ENCODE results near the gene PHF20. TPM values are rescaled to one million over a fixed set of nuclear protein-coding genes. Genes with fewer than 3 reads are reported as not detected.

The PHF20 gene
- total and polyA plus RNA-seq, 2 donors (not counting 3 experiments of a cell fraction or from before 2014, with no cell fraction given), result 25.0 to 45.8 TPM

- H3K9me1 ChIP-seq (replicated peaks; ENCODE audit: control insufficient read depth, extremely low read depth, insufficient read depth, low read length), result no peaks in the 10 kb centered on the region
- no peaks in the 10 kb centered on the region for H4K20me1 ChIP-seq (replicated peaks; ENCODE audit: control insufficient read depth, extremely low read depth, insufficient read depth, low read length)
- H3K79me2 ChIP-seq (ENCODE audit: control insufficient read depth, insufficient read depth, low read length), result no peaks in the 10 kb centered on the region
- no TSS peak for BruUV-seq (replicated peaks)
- no peak within 1 kb of the TSS for H3K4me2 ChIP-seq (ENCODE audit: insufficient read depth, low read length)
- ChIA-PET CTCF (interaction anchor here (0.7 to 1.0 kb wide), 4 partner anchors 9 to 25 kb away, joined by 3 to 4 read pairs (median 3); partner anchors contain the start of gene SCAND1), POLR2A (no interaction called here)
- FAIRE-seq (no peak), DNase-seq (ENCODE audit: low read depth, low spot score) (no peak)
- no peaks in the 10 kb centered on the region for H3K9me3 ChIP-seq (replicated peaks; ENCODE audit: control insufficient read depth, insufficient read depth, low read length)
- H3K4me1 ChIP-seq (ENCODE audit: control insufficient read depth, extremely low read depth, insufficient read depth, low read length), result no peaks in the 10 kb centered on the region
- TF ChIP-seq MYC (IDR thresholded peaks at IDR 0.05; ENCODE audit: low read depth, low read length) (no peak), POLR2AphosphoS5 (IDR thresholded peaks at IDR 0.05; ENCODE audit: insufficient read depth, low read depth, low read length) (no peak), FOS (IDR thresholded peaks at IDR 0.05; ENCODE audit: borderline replicate concordance, insufficient read depth, low read length) (no peak)
- TF ChIP-seq, protein P1, sequence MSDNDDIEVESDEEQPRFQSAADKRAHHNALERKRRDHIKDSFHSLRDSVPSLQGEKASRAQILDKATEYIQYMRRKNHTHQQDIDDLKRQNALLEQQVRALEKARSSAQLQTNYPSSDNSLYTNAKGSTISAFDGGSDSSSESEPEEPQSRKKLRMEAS (IDR thresholded peaks at IDR 0.05; ENCODE audit: insufficient read depth, insufficient read length), result no peak
- no peak within 1 kb of the TSS for H2AFZ ChIP-seq (ENCODE audit: low read depth, low read length)
- H3K27me3 ChIP-seq (ENCODE audit: control insufficient read depth in 2 of 2, insufficient read depth in 2 of 2, low read length in 2 of 2), result peaks cover 4 to 7% of the 10 kb centered on the region in 2 experiments
- intact Hi-C loops (cut with micrococcal nuclease) (no loop called here), dilution Hi-C loops (cut with MboI; ENCODE audit: extremely low pct_ligation_motif_present, low sequenced_read_pairs) (no loop called here)
- H3K27ac ChIP-seq (ENCODE audit: insufficient read depth, low read depth, low read length), result no peak within 1 kb of the TSS
- no peak within 1 kb of the TSS for H3K4me3 ChIP-seq (replicated peaks in 1 of 3; ENCODE audit: insufficient read depth in 1 of 3, low read depth in 1 of 3, low read length in 3 of 3)
- no peaks in the 10 kb centered on the region for H3K36me3 ChIP-seq (ENCODE audit: control insufficient read depth in 2 of 2, extremely low read depth in 1 of 2, insufficient read depth in 2 of 2, low read length in 2 of 2)
- no peak within 1 kb of the TSS for H3K9ac ChIP-seq (replicated peaks; ENCODE audit: extremely low read depth, insufficient read depth, low read length)
These were observed 196.3 kb downstream of the PHF20 start, which contains the start of gene CNBD2 for GRCh38 chr20:35967979-35968640. Gene CNBD2, plus strand, starts transcription at chr20:35968590. Its CDS starts 173 bp downstream, at chr20:35968763.

DNA sequence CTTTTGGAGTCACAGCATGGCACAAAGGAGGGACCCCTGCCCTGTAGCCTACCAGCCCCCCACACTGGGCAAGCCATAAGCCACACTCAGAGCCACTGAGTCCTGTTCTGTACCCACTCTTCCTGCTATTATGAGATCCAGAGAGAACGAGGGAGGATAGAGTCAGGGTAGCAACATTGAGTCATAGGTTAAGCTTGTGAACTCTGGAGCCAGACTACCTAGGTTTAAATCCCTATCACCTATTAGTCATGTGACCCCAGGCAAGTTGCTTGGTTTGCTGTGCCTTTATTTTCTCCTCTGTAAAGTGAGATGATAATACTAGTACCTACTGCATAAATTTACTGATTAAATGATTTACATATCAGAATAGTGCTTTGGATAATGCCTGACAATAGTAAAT lies 197.1 kb downstream of the PHF20 start:
- DNase-seq (ENCODE audit: low read depth, low spot score) (no peak), FAIRE-seq (no peak)
- BruUV-seq (replicated peaks), result no TSS peak
- Histone ChIP-seq H3K9me3 (replicated peaks; ENCODE audit: control insufficient read depth, insufficient read depth, low read length) (no peaks in the 10 kb centered on the region), H3K9me1 (replicated peaks; ENCODE audit: control insufficient read depth, extremely low read depth, insufficient read depth, low read length) (no peaks in the 10 kb centered on the region), H3K4me1 (ENCODE audit: control insufficient read depth, extremely low read depth, insufficient read depth, low read length) (no peaks in the 10 kb centered on the region), H4K20me1 (replicated peaks; ENCODE audit: control insufficient read depth, extremely low read depth, insufficient read depth, low read length) (no peaks in the 10 kb centered on the region), H3K79me2 (ENCODE audit: control insufficient read depth, insufficient read depth, low read length) (no peaks in the 10 kb centered on the region), H2AFZ (ENCODE audit: low read depth, low read length) (no peak overlapping the region), H3K9ac (replicated peaks; ENCODE audit: extremely low read depth, insufficient read depth, low read length) (no peak overlapping the region), H3K36me3 (ENCODE audit: control insufficient read depth in 2 of 2, extremely low read depth in 1 of 2, insufficient read depth in 2 of 2, low read length in 2 of 2) (no peaks in the 10 kb centered on the region), H3K4me3 (replicated peaks in 1 of 3; ENCODE audit: insufficient read depth in 1 of 3, low read depth in 1 of 3, low read length in 3 of 3) (no peak overlapping the region), H3K27me3 (ENCODE audit: control insufficient read depth in 2 of 2, insufficient read depth in 2 of 2, low read length in 2 of 2) (peaks cover 4 to 7% of the 10 kb centered on the region in 2 experiments), H3K27ac (ENCODE audit: insufficient read depth, low read depth, low read length) (no peak overlapping the region), H3K4me2 (ENCODE audit: insufficient read depth, low read length) (no peak overlapping the region)
- POLR2A ChIA-PET, result no interaction called here
- intact Hi-C loops (cut with micrococcal nuclease), result no loop called here
- TF ChIP-seq MYC (IDR thresholded peaks at IDR 0.05; ENCODE audit: low read depth, low read length), result no peak
- no peak for TF ChIP-seq JUN (IDR thresholded peaks at IDR 0.05; ENCODE audit: borderline replicate concordance, insufficient read depth, insufficient read length, low read depth)
- no peak for TF ChIP-seq EZH2 (IDR thresholded peaks at IDR 0.05; ENCODE audit: borderline replicate concordance, low read depth, low read length, severe bottlenecking)
- no peak for TF ChIP-seq POLR2A (IDR thresholded peaks at IDR 0.05; ENCODE audit: low read depth, low read length)
- TF ChIP-seq POLR2AphosphoS5 (IDR thresholded peaks at IDR 0.05; ENCODE audit: insufficient read depth, low read depth, low read length), result no peak
- TF ChIP-seq GATA2 (IDR thresholded peaks at IDR 0.05; ENCODE audit: insufficient read depth, insufficient read length, low read depth, low read length), result no peak
- TF ChIP-seq, protein P1 (IDR thresholded peaks at IDR 0.05; ENCODE audit: insufficient read depth, insufficient read length), result no peak
- no peak for TF ChIP-seq FOS (IDR thresholded peaks at IDR 0.05; ENCODE audit: borderline replicate concordance, insufficient read depth, low read length)
- TF ChIP-seq, protein P2, sequence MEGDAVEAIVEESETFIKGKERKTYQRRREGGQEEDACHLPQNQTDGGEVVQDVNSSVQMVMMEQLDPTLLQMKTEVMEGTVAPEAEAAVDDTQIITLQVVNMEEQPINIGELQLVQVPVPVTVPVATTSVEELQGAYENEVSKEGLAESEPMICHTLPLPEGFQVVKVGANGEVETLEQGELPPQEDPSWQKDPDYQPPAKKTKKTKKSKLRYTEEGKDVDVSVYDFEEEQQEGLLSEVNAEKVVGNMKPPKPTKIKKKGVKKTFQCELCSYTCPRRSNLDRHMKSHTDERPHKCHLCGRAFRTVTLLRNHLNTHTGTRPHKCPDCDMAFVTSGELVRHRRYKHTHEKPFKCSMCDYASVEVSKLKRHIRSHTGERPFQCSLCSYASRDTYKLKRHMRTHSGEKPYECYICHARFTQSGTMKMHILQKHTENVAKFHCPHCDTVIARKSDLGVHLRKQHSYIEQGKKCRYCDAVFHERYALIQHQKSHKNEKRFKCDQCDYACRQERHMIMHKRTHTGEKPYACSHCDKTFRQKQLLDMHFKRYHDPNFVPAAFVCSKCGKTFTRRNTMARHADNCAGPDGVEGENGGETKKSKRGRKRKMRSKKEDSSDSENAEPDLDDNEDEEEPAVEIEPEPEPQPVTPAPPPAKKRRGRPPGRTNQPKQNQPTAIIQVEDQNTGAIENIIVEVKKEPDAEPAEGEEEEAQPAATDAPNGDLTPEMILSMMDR (IDR thresholded peaks at IDR 0.05; ENCODE audit: extremely low read depth in 1 of 2, insufficient read depth in 1 of 2, low read depth in 1 of 2, low read length in 2 of 2), result no peak
- dilution Hi-C loops (cut with MboI; ENCODE audit: extremely low pct_ligation_motif_present, low sequenced_read_pairs), result no loop called here
- CTCF ChIA-PET, result interaction anchor here (1.0 kb wide), 2 partner anchors 14 to 24 kb away, joined by 3 to 4 read pairs; partner anchors contain the start of gene SCAND1
